ENCODE measurements around the gene ACLY. TPM values are rescaled to one million over a fixed set of nuclear protein-coding genes. Genes with fewer than 3 reads are reported as not detected.
"Not testable (repeated sequence)": the region's sequence is repeated elsewhere in the genome, so short reads cannot be mapped to it uniquely, and the experiment has no call there.

ACLY gene
- total RNA-seq, 6 experiments from 2014 or later: 16.6 to 95.9 (median 33.6) TPM

DNA sequence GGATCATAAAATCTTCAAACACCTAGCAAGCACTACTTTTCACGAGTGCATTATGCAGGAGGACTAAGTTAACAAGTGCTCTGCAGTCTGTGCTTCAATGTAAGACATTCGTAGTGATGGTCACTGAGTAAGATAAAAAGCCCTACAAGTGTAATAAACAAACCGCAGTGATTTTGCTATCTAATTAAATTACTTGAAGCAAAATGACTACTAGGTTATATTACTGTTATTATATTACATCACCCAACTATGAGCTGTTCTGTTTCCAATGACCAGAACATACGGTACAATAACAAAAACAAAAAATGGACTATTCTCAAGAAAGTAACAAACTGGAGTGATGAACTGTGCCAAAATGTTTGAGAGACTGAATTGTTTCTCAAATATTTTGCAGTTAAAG lies 70.0 kb downstream of the ACLY start:
- WGBS (ENCODE audit: insufficient coverage, low coverage, low lambda C conversion rate, missing lambda C conversion rate): 74% methylated on average over 3 of the region's 4 CpGs
- TF ChIP-seq, protein P1, sequence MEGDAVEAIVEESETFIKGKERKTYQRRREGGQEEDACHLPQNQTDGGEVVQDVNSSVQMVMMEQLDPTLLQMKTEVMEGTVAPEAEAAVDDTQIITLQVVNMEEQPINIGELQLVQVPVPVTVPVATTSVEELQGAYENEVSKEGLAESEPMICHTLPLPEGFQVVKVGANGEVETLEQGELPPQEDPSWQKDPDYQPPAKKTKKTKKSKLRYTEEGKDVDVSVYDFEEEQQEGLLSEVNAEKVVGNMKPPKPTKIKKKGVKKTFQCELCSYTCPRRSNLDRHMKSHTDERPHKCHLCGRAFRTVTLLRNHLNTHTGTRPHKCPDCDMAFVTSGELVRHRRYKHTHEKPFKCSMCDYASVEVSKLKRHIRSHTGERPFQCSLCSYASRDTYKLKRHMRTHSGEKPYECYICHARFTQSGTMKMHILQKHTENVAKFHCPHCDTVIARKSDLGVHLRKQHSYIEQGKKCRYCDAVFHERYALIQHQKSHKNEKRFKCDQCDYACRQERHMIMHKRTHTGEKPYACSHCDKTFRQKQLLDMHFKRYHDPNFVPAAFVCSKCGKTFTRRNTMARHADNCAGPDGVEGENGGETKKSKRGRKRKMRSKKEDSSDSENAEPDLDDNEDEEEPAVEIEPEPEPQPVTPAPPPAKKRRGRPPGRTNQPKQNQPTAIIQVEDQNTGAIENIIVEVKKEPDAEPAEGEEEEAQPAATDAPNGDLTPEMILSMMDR (IDR thresholded peaks at IDR 0.05): no peak
- no peak for TF ChIP-seq POLR2A (IDR thresholded peaks at IDR 0.05)
- no peak for ATAC-seq
- Histone ChIP-seq H3K27me3 (no peaks in the 10 kb centered on the region), H3K4me3 (no peak overlapping the region), H3K36me3 (peaks cover 0 to 8% (median 1%) of the 10 kb centered on the region in 4 donors), H3K27ac (no peak overlapping the region), H3K9me3 (no peaks in the 10 kb centered on the region), H3K4me1 (no peaks in the 10 kb centered on the region)
- intact Hi-C loops (cut with DNase I): no loop called here
- DNase-seq: no peak

GRCh38 chr17:41844971-41845370 lies 73.8 kb downstream of the ACLY start:
- 93% methylated on average over 6 of the region's 6 CpGs for WGBS (ENCODE audit: insufficient coverage, low coverage, low lambda C conversion rate, missing lambda C conversion rate)
- Histone ChIP-seq H3K4me3 (no peak overlapping the region), H3K27me3 (no peaks in the 10 kb centered on the region), H3K36me3 (no peaks in the 10 kb centered on the region), H3K9me3 (no peaks in the 10 kb centered on the region), H3K27ac (no peak overlapping the region), H3K4me1 (no peaks in the 10 kb centered on the region)
- DNase-seq (no peak), ATAC-seq (no peak)
- TF ChIP-seq, protein P1 (IDR thresholded peaks at IDR 0.05): no peak
- TF ChIP-seq POLR2A (IDR thresholded peaks at IDR 0.05): no peak
- intact Hi-C loops (cut with DNase I): no loop called here

GRCh38 chr17:41840781-41841180 lies 78.0 kb downstream of the ACLY start:
- H3K27ac ChIP-seq; H3K36me3 ChIP-seq; intact Hi-C loops (cut with DNase I); H3K27me3 ChIP-seq; DNase-seq; H3K4me1 ChIP-seq; H3K4me3 ChIP-seq; H3K9me3 ChIP-seq; ATAC-seq: not testable (repeated sequence)
- 53% methylated on average over 5 of the region's 6 CpGs for WGBS (ENCODE audit: insufficient coverage, low coverage, low lambda C conversion rate, missing lambda C conversion rate)

DNA sequence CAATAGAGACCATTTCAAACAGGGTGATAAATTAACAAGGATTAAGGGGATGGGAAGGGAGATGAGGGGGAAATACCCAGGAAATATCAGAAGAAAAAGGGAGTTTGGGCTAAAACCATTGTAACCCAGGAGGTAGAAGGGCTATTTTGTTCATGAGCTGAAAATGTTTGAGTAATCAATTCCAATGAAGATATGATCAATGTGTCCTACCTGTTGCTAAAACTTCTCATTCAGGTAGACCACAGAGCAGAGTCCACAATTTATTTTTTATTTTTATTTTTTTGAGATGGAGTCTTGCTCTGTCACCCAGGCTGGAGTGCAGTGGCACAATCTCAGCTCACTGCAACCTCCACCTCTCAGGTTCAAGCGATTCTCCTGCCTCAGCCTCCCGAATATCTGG lies 79.3 kb downstream of the ACLY start:
- WGBS (ENCODE audit: insufficient coverage, low coverage, low lambda C conversion rate, missing lambda C conversion rate): 95% methylated on average over 2 of the region's 2 CpGs
- intact Hi-C loops (cut with DNase I); H3K4me3 ChIP-seq; ATAC-seq; H3K4me1 ChIP-seq; H3K9me3 ChIP-seq; DNase-seq; H3K36me3 ChIP-seq; H3K27me3 ChIP-seq; H3K27ac ChIP-seq: not testable (repeated sequence)

DNA sequence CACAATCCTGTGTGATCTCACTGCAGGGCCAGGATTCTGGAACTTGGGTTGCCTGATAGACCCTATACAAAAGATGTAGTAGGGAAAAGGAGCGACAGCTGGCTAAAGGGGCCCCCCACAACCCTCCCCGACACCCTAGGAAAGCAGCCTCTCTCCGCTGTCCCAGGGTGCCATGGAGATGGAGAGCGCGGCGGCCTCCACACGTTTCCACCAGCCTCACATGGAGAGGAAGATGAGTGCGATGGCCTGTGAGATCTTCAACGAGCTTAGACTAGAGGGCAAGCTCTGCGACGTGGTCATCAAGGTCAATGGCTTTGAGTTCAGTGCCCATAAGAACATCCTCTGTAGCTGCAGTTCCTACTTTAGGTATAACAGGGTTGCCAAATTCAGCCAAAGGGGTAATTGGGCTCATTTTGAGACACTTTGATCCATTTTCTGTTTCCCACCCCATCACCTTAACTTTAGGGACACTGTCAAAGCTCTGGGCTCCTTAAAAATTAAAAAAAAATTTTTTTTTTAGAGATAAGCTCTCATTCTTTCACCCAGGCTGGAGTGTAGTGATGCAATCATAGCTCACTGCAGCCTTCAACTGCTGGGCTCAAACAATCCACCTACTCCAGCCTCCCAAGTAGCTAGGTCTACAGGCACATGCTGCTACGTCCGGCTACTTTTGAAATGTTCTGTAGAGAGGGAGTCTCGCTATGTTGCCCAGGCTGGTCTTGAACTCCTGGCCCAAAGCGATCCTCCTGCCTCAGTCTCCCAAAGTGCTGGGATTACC lies 80.8 kb downstream of the ACLY start, which contains the start of gene KLHL10:
TSS of gene KLHL10 (plus strand) at position 65 of the 778 bp plus-strand sequence. CDS start at position 173, 108 bp downstream.
- Histone ChIP-seq H3K4me1 (peaks cover 0 to 6% (median 0%) of the 10 kb centered on the region in 4 donors), H3K36me3 (no peaks in the 10 kb centered on the region), H3K27ac (no peak within 1 kb of the TSS), H3K4me3 (peak within 1 kb of the TSS in 1 of 3 donors; percentile 96), H3K9me3 (no peaks in the 10 kb centered on the region), H3K27me3 (no peaks in the 10 kb centered on the region)
- 85% methylated on average over 13 of the region's 15 CpGs for WGBS (ENCODE audit: insufficient coverage, low coverage, low lambda C conversion rate, missing lambda C conversion rate)
- ATAC-seq: no peak
- TF ChIP-seq, protein P1 (IDR thresholded peaks at IDR 0.05): no peak
- no peak for TF ChIP-seq POLR2A (IDR thresholded peaks at IDR 0.05)
- intact Hi-C loops (cut with DNase I): no loop called here
- no peak for DNase-seq
